Stimulated activated CD4-positive, alpha-beta T cell treated with anti-CD3 and anti-CD28 coated beads, Interleukin-2, amount 100 ng/mL, for 4 hours (primary cell): Measurements from ENCODE around the gene PSMA6.
A peak's percentile ranks its signal among the peaks of the same experiment; 100 is the strongest.
"Not testable (repeated sequence)": the region's sequence is repeated elsewhere in the genome, so short reads cannot be mapped to it uniquely, and the experiment has no call there.

ENCODE experiments used
- DNase-seq: peaks from one replicate; pipeline ENCODE4 v3.0.0-alpha.2; 2020; ENCODE audit warnings: low read depth

Gene PSMA6

GRCh38 chr14:35285168-35286002 lies 6.8 kb upstream of the PSMA6 start:
- DNase-seq: no peak

- no peak for DNase-seq
Measured at GRCh38 chr14:35286003-35286600, 6.1 kb upstream of the PSMA6 start.

- no peak for DNase-seq
Measured at GRCh38 chr14:35286707-35287106, 5.5 kb upstream of the PSMA6 start.

- DNase-seq: peak; percentile 26
Measured at GRCh38 chr14:35287431-35288013, 4.7 kb upstream of the PSMA6 start.

GRCh38 chr14:35289623-35290022 lies 2.6 kb upstream of the PSMA6 start:
- no peak for DNase-seq

GRCh38 chr14:35292770-35293561 lies 784 bp downstream of the PSMA6 start:
- DNase-seq: no peak

- DNase-seq: no peak
Measured at GRCh38 chr14:35295845-35296161, 3.6 kb downstream of the PSMA6 start.

GRCh38 chr14:35296545-35296944 lies 4.4 kb downstream of the PSMA6 start:
- no peak for DNase-seq

GRCh38 chr14:35297706-35298105 lies 5.5 kb downstream of the PSMA6 start:
- no peak for DNase-seq

- no peak for DNase-seq
Measured at GRCh38 chr14:35298351-35298750, 6.2 kb downstream of the PSMA6 start.

- no peak for DNase-seq
Measured at GRCh38 chr14:35299708-35300107, 7.5 kb downstream of the PSMA6 start.

GRCh38 chr14:35300228-35300627 lies 8.0 kb downstream of the PSMA6 start:
- DNase-seq: no peak

- DNase-seq: not testable (repeated sequence)
Measured at GRCh38 chr14:35301334-35301733, 9.2 kb downstream of the PSMA6 start.

GRCh38 chr14:35301735-35302528 lies 9.8 kb downstream of the PSMA6 start:
- DNase-seq: no peak

- DNase-seq: no peak
Measured at GRCh38 chr14:35303149-35303935, 11.2 kb downstream of the PSMA6 start.

GRCh38 chr14:35304812-35305462 lies 12.8 kb downstream of the PSMA6 start:
- no peak for DNase-seq

- DNase-seq: no peak
Measured at GRCh38 chr14:35305633-35306032, 13.5 kb downstream of the PSMA6 start.

- no peak for DNase-seq
Measured at GRCh38 chr14:35306114-35306513, 13.9 kb downstream of the PSMA6 start.

GRCh38 chr14:35317820-35318219 lies 25.6 kb downstream of the PSMA6 start:
- DNase-seq: no peak

GRCh38 chr14:35319509-35319908 lies 27.3 kb downstream of the PSMA6 start:
- DNase-seq: no peak
